Loucy (cell line): ENCODE results near the gene PYROXD2.

Experiments
- H2AFZ ChIP-seq: fragments of 200-600 bp; sonication (generic); 2 replicates; pipeline ENCODE4 v1.6.0; 2016; ENCODE audit warnings: antibody characterized with exemption, mild to moderate bottlenecking, low read length, moderate library complexity
- H3F3A ChIP-seq: fragments of 200-600 bp; 2 replicates; pipeline ENCODE4 v1.6.0; 2016; ENCODE audit warnings: antibody characterized with exemption, low read depth, mild to moderate bottlenecking
- H3K27me3 ChIP-seq: fragments of 200-600 bp; sonication (generic); 2 replicates; pipeline ENCODE4 v1.6.1; 2014; ENCODE audit warnings: low read length, mild to moderate bottlenecking; ENCODE audit not compliant: insufficient read depth, poor library complexity, severe bottlenecking
- H3K36me3 ChIP-seq: fragments of 200-600 bp; sonication (generic); 2 replicates; pipeline ENCODE4 v1.6.1; 2016; ENCODE audit warnings: low read length; ENCODE audit not compliant: insufficient read depth
- H3K4me1 ChIP-seq: fragments of 200-600 bp; sonication (generic); 2 replicates; pipeline ENCODE4 v1.5.1; 2014; ENCODE audit warnings: low read length, mild to moderate bottlenecking; ENCODE audit not compliant: insufficient read depth, poor library complexity, severe bottlenecking
- H3K4me2 ChIP-seq: fragments of 200-600 bp; sonication (generic); 2 replicates; pipeline ENCODE4 v1.6.0; 2014; ENCODE audit warnings: antibody characterized with exemption, low read length, low read depth, mild to moderate bottlenecking; ENCODE audit not compliant: poor library complexity, severe bottlenecking
- H3K4me3 ChIP-seq: fragments of 200-600 bp; sonication (generic); 2 replicates; pipeline ENCODE4 v1.5.1; 2014; ENCODE audit warnings: low read length, mild to moderate bottlenecking, mixed read lengths; ENCODE audit not compliant: poor library complexity, severe bottlenecking
- H3K79me2 ChIP-seq: fragments of 200-600 bp; sonication (generic); 2 replicates; pipeline ENCODE4 v1.6.1; 2014; ENCODE audit warnings: low read length; ENCODE audit not compliant: insufficient read depth
- H3K9ac ChIP-seq: fragments of 200-600 bp; sonication (generic); 2 replicates; pipeline ENCODE4 v1.6.0; 2014; ENCODE audit warnings: mild to moderate bottlenecking, low read depth, low read length, moderate library complexity; ENCODE audit not compliant: poor library complexity, severe bottlenecking
- H3K9me2 ChIP-seq: fragments of 200-600 bp; sonication (generic); replicated peaks from 2 replicates; pipeline ENCODE4 v1.6.1; 2016; ENCODE audit warnings: low read depth, low read length, mixed read lengths
- H3K9me3 ChIP-seq: fragments of 200-600 bp; sonication (generic); 2 replicates; pipeline ENCODE4 v1.6.1; 2014; ENCODE audit warnings: mild to moderate bottlenecking, antibody characterized with exemption, low read length, low read depth; ENCODE audit not compliant: insufficient read depth
- H4K20me1 ChIP-seq: fragments of 200-600 bp; sonication (generic); 2 replicates; pipeline ENCODE4 v1.6.0; 2014; ENCODE audit warnings: antibody characterized with exemption, low read length, mild to moderate bottlenecking; ENCODE audit not compliant: insufficient read depth, poor library complexity, severe bottlenecking
- EZH2phosphoT487 ChIP-seq: fragments of 200-600 bp; IDR thresholded peaks from 2 replicates; pipeline ENCODE4 v1.6.1; 2018; ENCODE audit warnings: antibody characterized with exemption, mild to moderate bottlenecking, moderate library complexity, borderline replicate concordance
- TF ChIP-seq, protein P1 (sequence below): fragments of 200-600 bp; sonication (generic); conservative IDR thresholded peaks from 2 replicates; pipeline ENCODE4 v1.5.1; 2014; ENCODE audit warnings: mild to moderate bottlenecking, antibody characterized with exemption, low read length

The PYROXD2 gene

DNA sequence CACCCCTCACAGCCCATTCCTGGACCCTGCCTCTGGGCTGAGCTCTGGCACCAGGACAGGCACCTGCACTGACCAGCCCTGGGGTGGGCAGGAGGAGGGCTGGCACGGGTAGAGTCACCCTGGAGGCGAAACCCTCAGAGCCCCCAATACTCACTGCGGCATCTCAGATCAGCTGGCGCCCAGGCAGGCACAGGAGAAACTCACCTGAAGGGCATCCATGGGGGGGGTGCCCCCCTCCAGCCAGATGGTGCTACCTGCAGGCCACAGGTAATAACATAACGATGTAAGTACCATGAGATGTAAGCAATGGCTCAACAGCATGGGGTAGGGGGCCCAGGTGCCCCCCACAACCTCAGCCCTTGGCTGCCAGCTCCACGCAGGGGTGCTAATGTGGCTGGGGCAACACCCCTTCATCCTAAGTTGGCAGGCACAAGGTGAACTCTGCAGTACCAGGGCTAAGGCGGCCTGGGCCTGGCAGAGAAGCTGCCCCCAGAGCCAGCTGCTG lies 12.1 kb upstream of the PYROXD2 start:
- peaks cover 3% of the 10 kb centered on the region for H3K9me3 ChIP-seq
- H3K9me2 ChIP-seq: no peaks in the 10 kb centered on the region
- no peaks in the 10 kb centered on the region for H3K27me3 ChIP-seq
- no peaks in the 10 kb centered on the region for H3K79me2 ChIP-seq
- H3K4me1 ChIP-seq: no peaks in the 10 kb centered on the region
- no peaks in the 10 kb centered on the region for H3F3A ChIP-seq
- H3K36me3 ChIP-seq: peaks cover 16% of the 10 kb centered on the region; the same call in 1 of the 2 replicates
- TF ChIP-seq, protein P1, sequence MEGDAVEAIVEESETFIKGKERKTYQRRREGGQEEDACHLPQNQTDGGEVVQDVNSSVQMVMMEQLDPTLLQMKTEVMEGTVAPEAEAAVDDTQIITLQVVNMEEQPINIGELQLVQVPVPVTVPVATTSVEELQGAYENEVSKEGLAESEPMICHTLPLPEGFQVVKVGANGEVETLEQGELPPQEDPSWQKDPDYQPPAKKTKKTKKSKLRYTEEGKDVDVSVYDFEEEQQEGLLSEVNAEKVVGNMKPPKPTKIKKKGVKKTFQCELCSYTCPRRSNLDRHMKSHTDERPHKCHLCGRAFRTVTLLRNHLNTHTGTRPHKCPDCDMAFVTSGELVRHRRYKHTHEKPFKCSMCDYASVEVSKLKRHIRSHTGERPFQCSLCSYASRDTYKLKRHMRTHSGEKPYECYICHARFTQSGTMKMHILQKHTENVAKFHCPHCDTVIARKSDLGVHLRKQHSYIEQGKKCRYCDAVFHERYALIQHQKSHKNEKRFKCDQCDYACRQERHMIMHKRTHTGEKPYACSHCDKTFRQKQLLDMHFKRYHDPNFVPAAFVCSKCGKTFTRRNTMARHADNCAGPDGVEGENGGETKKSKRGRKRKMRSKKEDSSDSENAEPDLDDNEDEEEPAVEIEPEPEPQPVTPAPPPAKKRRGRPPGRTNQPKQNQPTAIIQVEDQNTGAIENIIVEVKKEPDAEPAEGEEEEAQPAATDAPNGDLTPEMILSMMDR: no peak
- TF ChIP-seq EZH2phosphoT487: no peak
- no peak overlapping the region for H3K9ac ChIP-seq
- no peak overlapping the region for H2AFZ ChIP-seq
- no peak overlapping the region for H3K4me3 ChIP-seq
- H4K20me1 ChIP-seq: no peaks in the 10 kb centered on the region
- no peak overlapping the region for H3K4me2 ChIP-seq

GRCh38 chr10:98425511-98426352 lies 10.8 kb upstream of the PYROXD2 start:
- no peaks in the 10 kb centered on the region for H3F3A ChIP-seq
- no peak overlapping the region for H3K9ac ChIP-seq
- no peaks in the 10 kb centered on the region for H3K79me2 ChIP-seq
- H2AFZ ChIP-seq: no peak overlapping the region
- H3K4me3 ChIP-seq: no peak overlapping the region
- H3K36me3 ChIP-seq: peaks cover 3% of the 10 kb centered on the region; the same call in 1 of the 2 replicates
- H3K9me3 ChIP-seq: no peaks in the 10 kb centered on the region
- H4K20me1 ChIP-seq: no peaks in the 10 kb centered on the region
- TF ChIP-seq, protein P1: peak; percentile 85
- TF ChIP-seq EZH2phosphoT487: no peak
- no peaks in the 10 kb centered on the region for H3K9me2 ChIP-seq
- H3K4me1 ChIP-seq: no peaks in the 10 kb centered on the region
- no peaks in the 10 kb centered on the region for H3K27me3 ChIP-seq
- no peak overlapping the region for H3K4me2 ChIP-seq

GRCh38 chr10:98424295-98425254 lies 9.6 kb upstream of the PYROXD2 start:
- H4K20me1 ChIP-seq: no peaks in the 10 kb centered on the region
- H3K36me3 ChIP-seq: peaks cover under 1% of the 10 kb centered on the region; the same call in 1 of the 2 replicates

More at GRCh38 chr10:98424295-98425254, 9.6 kb upstream of the PYROXD2 start:
- Histone ChIP-seq H3K9me2 (no peaks in the 10 kb centered on the region), H3K9me3 (no peaks in the 10 kb centered on the region), H3K4me3 (no peak overlapping the region), H3K79me2 (no peaks in the 10 kb centered on the region), H3K4me2 (no peak overlapping the region), H3K9ac (no peak overlapping the region), H3K4me1 (no peaks in the 10 kb centered on the region), H3K27me3 (no peaks in the 10 kb centered on the region), H2AFZ (no peak overlapping the region), H3F3A (no peaks in the 10 kb centered on the region)
- TF ChIP-seq, protein P1: no peak
- no peak for TF ChIP-seq EZH2phosphoT487
